Neuronal stem cell (in vitro differentiated cells): ENCODE measurements around the gene BCAR1.

ENCODE experiments used
- DNase-seq: peaks from one replicate; pipeline ENCODE4 v3.0.0-alpha.2; 2013; ENCODE audit warnings: low spot score
- H2AFZ ChIP-seq: one replicate; pipeline ENCODE4 v1.6.1; 2013; ENCODE audit warnings: mild to moderate bottlenecking, low read length, inconsistent platforms
- H2AK5ac ChIP-seq: 2 replicates; pipeline ENCODE4 v1.6.1; 2013; ENCODE audit warnings: low read depth, mild to moderate bottlenecking, inconsistent platforms, low read length, moderate library complexity, mixed read lengths
- H2BK120ac ChIP-seq: 2 replicates; pipeline ENCODE4 v1.6.1; 2013; ENCODE audit warnings: low read depth, mild to moderate bottlenecking, inconsistent platforms, low read length, moderate library complexity, mixed read lengths
- H2BK12ac ChIP-seq: one replicate; pipeline ENCODE4 v1.6.1; 2013; ENCODE audit warnings: low read length, inconsistent platforms
- H2BK15ac ChIP-seq: 2 replicates; pipeline ENCODE4 v1.6.1; 2013; ENCODE audit warnings: mild to moderate bottlenecking, low read length, inconsistent platforms, mixed read lengths
- H2BK5ac ChIP-seq: one replicate; pipeline ENCODE4 v1.6.1; 2013; ENCODE audit warnings: inconsistent platforms, mild to moderate bottlenecking, low read length, moderate library complexity
- H3K14ac ChIP-seq: one replicate; pipeline ENCODE4 v1.6.1; 2013; ENCODE audit warnings: low read length, inconsistent platforms
- H3K18ac ChIP-seq: 2 replicates; pipeline ENCODE4 v1.6.1; 2013; ENCODE audit warnings: low read length, inconsistent platforms
- H3K23ac ChIP-seq: 2 replicates; pipeline ENCODE4 v1.6.1; 2013; ENCODE audit warnings: low read depth, mild to moderate bottlenecking, mixed read lengths, low read length, inconsistent platforms; ENCODE audit not compliant: poor library complexity
- H3K27ac ChIP-seq: replicated peaks from 3 replicates; pipeline ENCODE4 v1.5.1; 2013; ENCODE audit warnings: low read length, inconsistent platforms
- H3K27me3 ChIP-seq, 3 experiments: 2 replicates each; pipeline ENCODE4 v1.6.1; 2013; ENCODE audit warnings: low read length in 3 of 3, mild to moderate bottlenecking in 2 of 3, inconsistent platforms in 1 of 3, low read depth in 1 of 3, mixed read lengths in 1 of 3, moderate library complexity in 1 of 3; ENCODE audit not compliant: control insufficient read depth in 3 of 3, insufficient read depth in 3 of 3
- H3K36me3 ChIP-seq, 2 donors: replicated peaks in 1 of 2; 2 replicates each; pipeline ENCODE4 v1.6.1; 2013; ENCODE audit warnings: low read length in 2 of 2; ENCODE audit not compliant: control insufficient read depth in 2 of 2, insufficient read depth in 2 of 2
- H3K4ac ChIP-seq: 2 replicates; pipeline ENCODE4 v1.6.1; 2013; ENCODE audit warnings: inconsistent platforms, mild to moderate bottlenecking, low read length, moderate library complexity
- H3K4me1 ChIP-seq, 2 donors: 1 replicate in 1 of 2; 2 replicates in 1 of 2; pipeline ENCODE4 v1.6.1; 2013; ENCODE audit warnings: low read length in 2 of 2, low read depth in 1 of 2; ENCODE audit not compliant: control insufficient read depth in 2 of 2, insufficient read depth in 1 of 2
- H3K4me2 ChIP-seq: one replicate; pipeline ENCODE4 v1.6.1; 2013; ENCODE audit warnings: mild to moderate bottlenecking, low read length, inconsistent platforms; ENCODE audit not compliant: insufficient read depth, poor library complexity, severe bottlenecking
- H3K4me3 ChIP-seq, 2 donors: 2 replicates each; pipeline ENCODE4 v1.5.1; 2013; ENCODE audit warnings: low read length in 2 of 2, mild to moderate bottlenecking in 2 of 2, inconsistent platforms in 1 of 2, moderate library complexity in 1 of 2
- H3K79me1 ChIP-seq: one replicate; pipeline ENCODE4 v1.6.1; 2013; ENCODE audit warnings: low read depth, mild to moderate bottlenecking, inconsistent platforms, low read length, moderate library complexity
- H3K9ac ChIP-seq: one replicate; pipeline ENCODE4 v1.6.1; 2013; ENCODE audit warnings: mild to moderate bottlenecking, low read depth, low read length, inconsistent platforms; ENCODE audit not compliant: poor library complexity
- H3K9me3 ChIP-seq, 2 donors: replicated peaks in 1 of 2; 2 replicates each; pipeline versions ENCODE3 to v1.6.1; 2013; ENCODE audit warnings: low read length in 2 of 2, mild to moderate bottlenecking in 2 of 2, inconsistent platforms in 1 of 2, low read depth in 1 of 2, mixed read lengths in 1 of 2, moderate library complexity in 1 of 2; ENCODE audit not compliant: control insufficient read depth in 2 of 2, insufficient read depth in 1 of 2
- H4K8ac ChIP-seq: one replicate; pipeline ENCODE4 v1.6.1; 2013; ENCODE audit warnings: low read depth, mild to moderate bottlenecking, inconsistent platforms, low read length, moderate library complexity
- H4K91ac ChIP-seq: one replicate; pipeline ENCODE4 v1.6.1; 2013; ENCODE audit warnings: low read length, low read depth, mild to moderate bottlenecking, inconsistent platforms; ENCODE audit not compliant: poor library complexity
- WGBS, 2 donors: extraction: QIAGEN DNeasy Blood & Tissue Kit; methylation state at CpG; one replicate each; pipeline ENCODE4 v1.1.7; 2013; ENCODE audit warnings: missing lambda C conversion rate in 2 of 2, mixed read lengths in 1 of 2; ENCODE audit not compliant: insufficient read length in 2 of 2, insufficient replicate concordance in 1 of 2; ENCODE audit errors: extremely low coverage in 2 of 2; 5-methylcytosine and 5-hydroxymethylcytosine counted together

The BCAR1 gene

DNA sequence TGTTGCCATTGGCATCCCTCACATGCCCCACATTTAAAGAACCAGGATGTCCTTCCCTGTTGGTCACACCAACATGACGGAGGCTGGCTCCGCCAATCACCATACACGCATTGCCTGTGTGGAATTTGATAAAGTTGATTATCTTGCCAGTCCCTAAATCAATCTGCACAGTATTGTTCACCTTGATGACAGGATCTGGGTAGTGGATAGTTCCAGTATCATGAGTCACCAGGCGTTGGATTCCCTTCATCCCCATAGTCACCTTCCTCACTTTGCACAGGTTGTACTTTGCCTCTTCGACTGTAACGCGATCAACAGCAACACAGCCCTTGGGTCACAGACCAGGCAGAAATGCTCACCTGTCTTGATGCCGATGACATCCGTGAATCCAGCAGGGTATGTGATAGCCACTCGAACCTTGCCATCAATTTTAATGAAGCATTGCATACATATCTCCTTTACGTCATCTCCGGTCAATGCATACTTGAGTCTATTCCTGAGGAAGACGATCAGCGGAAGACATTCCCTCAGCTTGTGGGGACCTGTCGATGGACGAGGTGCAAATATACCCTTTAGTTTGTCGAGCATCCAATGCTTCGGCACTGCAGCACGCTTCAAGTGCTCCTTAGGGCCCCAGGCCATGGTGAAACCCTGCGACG, 58.7 kb downstream of the BCAR1 start:
- no peak overlapping the region for H3K23ac ChIP-seq
- H3K9me3 ChIP-seq = peaks cover 0 to 5% of the 10 kb centered on the region in 2 donors
- no peak overlapping the region for H2BK120ac ChIP-seq
- no peak overlapping the region for H3K18ac ChIP-seq
- H3K36me3 ChIP-seq = no peaks in the 10 kb centered on the region
- H3K27me3 ChIP-seq = peaks cover 0 to 6% (median 0%) of the 10 kb centered on the region in 3 experiments
- no peaks in the 10 kb centered on the region for H3K4me1 ChIP-seq
- H2AK5ac ChIP-seq = no peak overlapping the region
- H2BK12ac ChIP-seq = no peak overlapping the region
- H3K79me1 ChIP-seq = no peaks in the 10 kb centered on the region
- no peak overlapping the region for H2BK5ac ChIP-seq
- no peak overlapping the region for H2AFZ ChIP-seq
- H3K4me3 ChIP-seq = no peak overlapping the region
- H4K8ac ChIP-seq = no peak overlapping the region
- no peak overlapping the region for H4K91ac ChIP-seq
- WGBS, 2 donors = no CpG with 5 or more reads among the region's 21 CpGs
- no peak overlapping the region for H2BK15ac ChIP-seq
- DNase-seq = no peak
- no peak overlapping the region for H3K14ac ChIP-seq
- no peak overlapping the region for H3K9ac ChIP-seq
- H3K4ac ChIP-seq = no peak overlapping the region
- no peak overlapping the region for H3K27ac ChIP-seq
- H3K4me2 ChIP-seq = no peak overlapping the region

- Histone ChIP-seq H3K9me3 (peaks cover 0 to 2% of the 10 kb centered on the region in 2 donors), H3K27me3 (peaks cover 0 to 4% (median 0%) of the 10 kb centered on the region in 3 experiments), H2BK5ac (no peak overlapping the region), H3K79me1 (no peaks in the 10 kb centered on the region), H4K8ac (peak overlapping the region; percentile 23), H2BK12ac (no peak overlapping the region), H3K4me1 (no peaks in the 10 kb centered on the region), H3K36me3 (no peaks in the 10 kb centered on the region), H2AK5ac (no peak overlapping the region), H3K4me2 (no peak overlapping the region), H3K18ac (no peak overlapping the region), H2BK15ac (no peak overlapping the region), H3K27ac (no peak overlapping the region), H3K14ac (no peak overlapping the region), H4K91ac (no peak overlapping the region), H3K9ac (no peak overlapping the region), H3K4me3 (no peak overlapping the region), H2BK120ac (no peak overlapping the region), H3K4ac (no peak overlapping the region), H2AFZ (no peak overlapping the region), H3K23ac (peak overlapping the region; percentile 37)
- WGBS, 2 donors = no CpG with 5 or more reads among the region's 8 CpGs
- DNase-seq = no peak
Observed at GRCh38 chr16:75189638-75190245, 61.7 kb downstream of the BCAR1 start.

GRCh38 chr16:75188832-75189477, 62.5 kb downstream of the BCAR1 start:
- no peaks in the 10 kb centered on the region for H3K79me1 ChIP-seq
- no peak overlapping the region for H3K23ac ChIP-seq
- H3K4me1 ChIP-seq = no peaks in the 10 kb centered on the region
- peaks cover 0 to 2% of the 10 kb centered on the region in 2 donors for H3K9me3 ChIP-seq
- peaks cover 0 to 4% (median 0%) of the 10 kb centered on the region in 3 experiments for H3K27me3 ChIP-seq
- H4K8ac ChIP-seq = no peak overlapping the region
- no peak overlapping the region for H3K18ac ChIP-seq
- H2BK15ac ChIP-seq = no peak overlapping the region
- no peak overlapping the region for H2AFZ ChIP-seq
- H3K36me3 ChIP-seq = no peaks in the 10 kb centered on the region
- no peak overlapping the region for H3K4ac ChIP-seq
- no peak overlapping the region for H2AK5ac ChIP-seq
- H3K4me2 ChIP-seq = no peak overlapping the region
- no peak overlapping the region for H2BK5ac ChIP-seq
- no peak for DNase-seq
- no peak overlapping the region for H3K4me3 ChIP-seq
- H3K9ac ChIP-seq = no peak overlapping the region
- H2BK12ac ChIP-seq = no peak overlapping the region
- WGBS, 2 donors = no CpG with 5 or more reads among the region's 14 CpGs
- H3K14ac ChIP-seq = no peak overlapping the region
- no peak overlapping the region for H2BK120ac ChIP-seq
- no peak overlapping the region for H4K91ac ChIP-seq
- H3K27ac ChIP-seq = no peak overlapping the region

DNA sequence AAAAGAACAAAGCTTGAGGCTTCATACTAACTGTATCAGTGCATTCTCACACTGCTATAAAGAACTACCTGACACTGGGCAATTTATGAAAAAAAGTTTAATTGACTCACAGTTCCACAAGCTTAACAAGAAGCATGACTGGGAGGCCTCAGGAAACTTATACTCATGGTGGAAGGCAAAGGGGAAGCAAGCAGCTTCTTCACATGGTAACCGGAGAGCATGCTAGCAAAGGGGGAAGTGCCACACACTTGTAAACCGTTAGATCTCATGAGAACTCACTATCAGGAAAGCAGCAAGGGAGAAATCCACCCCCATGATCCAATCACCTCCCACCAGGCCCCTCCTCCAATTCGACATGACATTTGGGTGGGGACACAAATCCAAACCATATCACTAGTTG, 69.8 kb downstream of the BCAR1 start:
- Histone ChIP-seq H3K4me3 (no peak overlapping the region), H2AFZ (no peak overlapping the region), H2AK5ac (no peak overlapping the region), H3K9me3 (peaks cover 3 to 20% of the 10 kb centered on the region in 2 donors), H2BK5ac (no peak overlapping the region), H3K27ac (no peak overlapping the region), H3K27me3 (no peaks in the 10 kb centered on the region), H3K4ac (no peak overlapping the region), H3K79me1 (no peaks in the 10 kb centered on the region), H3K9ac (no peak overlapping the region), H3K4me1 (no peaks in the 10 kb centered on the region), H2BK15ac (no peak overlapping the region), H3K18ac (no peak overlapping the region), H2BK120ac (no peak overlapping the region), H3K23ac (no peak overlapping the region), H4K91ac (no peak overlapping the region), H4K8ac (no peak overlapping the region), H2BK12ac (no peak overlapping the region), H3K14ac (no peak overlapping the region), H3K4me2 (no peak overlapping the region), H3K36me3 (no peaks in the 10 kb centered on the region)
- WGBS, 2 donors = no CpG with 5 or more reads among the region's 3 CpGs
- DNase-seq = no peak
